Fibroblast of skin of left biceps (primary cell): ENCODE measurements around the gene NEDD4L.
"Not testable (repeated sequence)": the region's sequence is repeated elsewhere in the genome, so short reads cannot be mapped to it uniquely, and the experiment has no call there.

ENCODE experiments used
- DNase-seq, 2 experiments: peaks; one replicate each; pipeline ENCODE4 v3.0.0-alpha.2; 2013; ENCODE audit warnings: low read depth in 2 of 2

NEDD4L gene

DNA sequence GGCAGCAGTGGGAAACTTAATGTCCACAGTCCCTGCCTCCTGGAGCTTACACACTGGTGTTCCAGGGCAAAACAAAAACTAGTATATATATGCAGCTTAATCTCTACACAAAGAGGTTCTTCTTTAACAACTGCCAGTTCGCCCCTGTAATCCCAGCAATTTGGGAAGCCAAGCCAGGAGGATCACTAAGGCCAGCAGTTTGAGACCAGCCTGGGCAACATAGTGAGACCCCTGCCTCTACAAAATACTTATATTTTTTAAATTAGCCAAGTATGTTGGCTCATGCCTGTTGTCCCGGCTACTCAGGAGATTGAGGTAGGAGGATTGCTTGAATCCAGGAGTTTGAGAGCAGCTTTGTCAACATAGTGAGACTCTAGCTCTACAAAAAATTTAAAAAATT, 17.2 kb upstream of the NEDD4L start:
- DNase-seq = no peak

- no peak for DNase-seq
These were observed 16.7 kb upstream of the NEDD4L start for GRCh38 chr18:58027341-58027740.

- no peak for DNase-seq
These were observed 15.8 kb upstream of the NEDD4L start for GRCh38 chr18:58028109-58028784.

DNA sequence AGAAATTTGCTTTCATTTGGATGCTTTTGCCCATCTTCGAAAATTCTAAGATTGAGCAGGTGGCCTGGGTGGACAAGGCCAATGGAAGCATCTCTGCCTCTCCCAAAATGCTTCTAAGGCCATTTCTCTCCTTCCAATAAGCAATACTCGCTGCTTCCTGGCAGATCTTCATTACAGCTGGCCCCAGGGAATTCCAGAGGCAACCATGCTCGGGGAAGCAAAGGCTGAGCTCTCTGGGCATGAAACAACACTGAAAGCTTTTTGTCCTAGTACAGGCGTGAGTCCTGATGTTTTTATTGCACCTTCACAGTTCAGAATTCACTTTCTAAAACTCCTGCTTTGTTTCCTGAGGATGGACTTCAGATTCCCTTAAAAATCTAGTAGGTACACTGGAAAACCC, 11.8 kb upstream of the NEDD4L start:
- no peak for DNase-seq

DNA sequence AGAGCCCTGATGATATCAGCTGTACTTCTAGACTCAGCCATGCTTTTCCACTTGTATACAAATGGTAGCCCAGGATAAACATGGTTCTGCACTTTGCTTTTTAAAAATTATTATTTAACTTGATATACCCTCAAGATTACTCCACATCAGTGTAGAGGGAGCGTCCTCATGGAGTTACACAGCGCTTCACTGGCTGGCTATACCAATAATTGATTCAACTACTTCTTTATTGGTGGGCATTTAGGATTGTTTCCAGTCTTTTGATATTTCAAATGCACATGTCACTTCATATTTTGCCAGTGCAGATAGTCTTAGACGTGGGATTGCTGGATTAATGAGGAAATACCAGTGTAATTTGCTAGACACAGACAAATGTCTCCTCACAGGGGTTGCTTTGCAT, 10.8 kb upstream of the NEDD4L start:
- no peak for DNase-seq

GRCh38 chr18:58034370-58034769, 9.7 kb upstream of the NEDD4L start:
- no peak for DNase-seq

DNA sequence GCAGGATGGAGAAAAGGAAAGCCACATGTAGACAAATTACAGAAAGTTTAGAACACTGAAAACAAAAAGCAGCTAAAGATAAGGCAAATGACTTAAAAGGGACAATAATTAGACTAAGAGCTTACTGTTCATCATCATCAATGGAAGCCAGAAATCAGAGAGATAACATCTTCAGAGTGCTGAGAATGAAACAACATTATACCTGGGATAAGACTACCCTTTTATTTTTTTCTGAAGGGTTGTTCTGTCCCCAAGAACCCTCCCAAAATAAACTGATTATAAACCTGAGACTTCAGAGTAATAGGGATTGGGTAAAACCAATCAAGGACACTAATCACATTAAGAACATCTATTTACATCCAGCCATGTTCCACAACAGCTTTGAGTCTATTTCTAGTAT, 6.9 kb upstream of the NEDD4L start:
- no peak for DNase-seq

DNA sequence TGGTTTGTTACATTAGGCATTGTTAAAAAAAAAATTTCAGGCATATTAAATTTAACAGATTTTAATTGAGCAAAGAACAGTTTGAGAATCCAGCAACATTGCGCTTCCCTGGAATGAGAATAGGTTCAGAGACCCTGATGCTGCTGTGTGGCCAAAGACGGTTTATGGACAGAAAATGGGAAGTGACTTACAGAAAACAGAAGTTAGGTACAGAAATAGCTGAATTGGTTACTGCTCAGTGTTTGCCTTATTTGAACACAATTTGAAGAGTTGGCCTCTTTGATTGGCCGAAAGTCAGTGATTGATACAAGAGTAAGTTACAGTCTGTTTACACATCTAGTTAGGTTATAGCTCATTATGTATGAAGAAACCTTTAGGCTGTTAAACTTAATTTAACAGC, 6.0 kb upstream of the NEDD4L start:
- DNase-seq = no peak

DNA sequence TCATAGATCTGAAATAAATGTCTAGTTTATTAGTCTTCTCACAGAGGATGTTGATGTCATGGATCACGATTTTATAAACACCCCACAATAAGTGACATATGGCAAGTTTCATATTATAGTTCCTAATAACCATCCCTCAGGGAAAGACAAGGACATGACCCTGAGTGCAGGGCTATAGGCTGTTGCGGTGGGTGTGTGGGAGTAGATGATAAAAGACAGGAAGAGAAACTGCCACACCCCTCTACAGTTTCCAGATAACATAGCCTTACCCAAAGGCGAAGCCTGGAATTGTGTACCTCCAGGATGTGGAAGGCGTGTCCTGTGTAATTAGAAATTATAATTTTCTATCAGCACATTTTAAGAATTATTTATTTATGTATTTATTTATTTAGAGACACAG, 2.4 kb upstream of the NEDD4L start:
- no peak for DNase-seq

- no peak for DNase-seq
These were observed 1.1 kb upstream of the NEDD4L start for GRCh38 chr18:58042826-58043490.

DNA sequence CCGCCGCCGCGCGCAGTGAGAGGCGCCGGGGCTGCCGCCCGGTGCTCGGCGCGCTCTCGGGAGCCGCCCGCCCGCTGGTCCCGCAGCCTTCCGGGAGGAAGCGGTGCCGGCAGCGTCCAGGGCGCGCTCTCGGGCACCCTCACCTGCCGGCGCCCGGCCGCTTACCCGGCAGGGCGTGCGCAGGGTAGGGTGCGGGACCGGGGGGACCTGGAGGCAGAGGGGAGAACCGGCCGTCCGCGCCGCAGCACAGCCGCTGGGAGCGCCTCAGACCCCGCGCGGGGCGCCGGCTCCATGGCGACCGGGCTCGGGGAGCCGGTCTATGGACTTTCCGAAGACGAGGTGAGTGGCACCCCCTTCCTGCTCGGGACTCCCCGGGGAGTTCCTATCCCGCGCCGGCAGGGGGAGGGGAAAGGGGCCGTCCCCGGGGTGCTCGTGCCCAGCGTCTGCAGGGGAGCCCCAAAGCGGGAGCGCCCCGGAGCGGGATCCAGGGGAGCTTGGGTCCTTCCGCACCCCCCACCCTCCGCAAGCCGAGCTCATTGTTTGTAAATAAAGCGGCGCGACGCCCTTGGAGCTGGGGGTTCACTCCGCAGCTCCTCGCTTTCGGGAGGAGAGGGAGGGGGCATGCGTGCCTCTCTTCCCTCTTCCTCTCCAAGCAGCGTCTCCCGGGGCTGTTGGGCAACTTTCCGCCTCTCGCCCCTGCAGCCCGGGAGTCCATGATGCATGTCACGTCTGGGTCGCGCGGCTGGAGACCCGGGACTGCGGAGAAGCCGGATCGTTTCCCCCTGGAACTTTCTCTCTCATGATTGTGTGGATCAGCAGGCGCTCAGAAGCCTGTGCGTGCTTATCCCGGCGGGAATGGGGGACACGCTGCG, 580 bp downstream of the NEDD4L start:
- DNase-seq = no peak

DNA sequence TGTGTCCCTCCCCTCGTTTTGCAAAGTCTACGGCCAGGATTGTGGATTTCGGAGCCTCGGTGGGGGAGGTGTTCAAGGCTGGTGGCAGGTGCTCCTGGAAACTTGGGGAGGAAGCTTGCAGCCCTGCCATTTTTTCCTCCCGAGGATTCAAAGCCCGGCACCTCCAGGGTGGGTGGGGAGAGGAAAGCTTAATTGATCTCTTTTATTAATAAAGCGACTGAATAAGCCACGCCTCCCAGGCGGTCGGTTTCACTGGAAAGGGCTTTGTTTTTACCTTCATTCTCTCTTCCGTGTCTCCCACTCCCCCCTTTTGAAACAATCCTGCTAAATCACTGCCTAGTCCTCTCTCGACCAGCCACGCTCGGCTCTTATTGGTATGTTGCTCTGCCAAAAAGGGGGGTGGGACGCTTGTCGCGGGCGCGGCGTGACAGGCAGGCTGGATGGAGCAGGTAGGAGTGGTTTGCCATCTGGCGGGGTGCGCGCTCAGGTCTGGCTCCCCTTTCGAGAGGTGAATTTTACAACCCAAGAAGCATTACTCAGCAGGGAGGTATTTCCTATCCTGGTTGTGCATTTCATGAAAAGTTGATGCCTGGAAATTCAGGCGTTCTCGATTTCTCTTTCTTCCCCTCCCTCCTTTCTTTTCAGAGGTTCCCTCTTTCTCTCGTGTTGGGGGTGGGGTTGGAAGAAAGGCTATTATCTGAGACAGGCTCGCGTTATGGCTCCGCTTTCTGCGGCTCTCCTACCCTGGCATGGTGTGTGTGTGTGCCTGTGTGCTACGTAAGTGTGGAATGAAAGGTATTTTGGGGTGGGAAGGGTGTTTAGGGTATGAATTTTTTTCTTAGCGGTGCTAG, 1.4 kb downstream of the NEDD4L start:
- DNase-seq = no peak

DNA sequence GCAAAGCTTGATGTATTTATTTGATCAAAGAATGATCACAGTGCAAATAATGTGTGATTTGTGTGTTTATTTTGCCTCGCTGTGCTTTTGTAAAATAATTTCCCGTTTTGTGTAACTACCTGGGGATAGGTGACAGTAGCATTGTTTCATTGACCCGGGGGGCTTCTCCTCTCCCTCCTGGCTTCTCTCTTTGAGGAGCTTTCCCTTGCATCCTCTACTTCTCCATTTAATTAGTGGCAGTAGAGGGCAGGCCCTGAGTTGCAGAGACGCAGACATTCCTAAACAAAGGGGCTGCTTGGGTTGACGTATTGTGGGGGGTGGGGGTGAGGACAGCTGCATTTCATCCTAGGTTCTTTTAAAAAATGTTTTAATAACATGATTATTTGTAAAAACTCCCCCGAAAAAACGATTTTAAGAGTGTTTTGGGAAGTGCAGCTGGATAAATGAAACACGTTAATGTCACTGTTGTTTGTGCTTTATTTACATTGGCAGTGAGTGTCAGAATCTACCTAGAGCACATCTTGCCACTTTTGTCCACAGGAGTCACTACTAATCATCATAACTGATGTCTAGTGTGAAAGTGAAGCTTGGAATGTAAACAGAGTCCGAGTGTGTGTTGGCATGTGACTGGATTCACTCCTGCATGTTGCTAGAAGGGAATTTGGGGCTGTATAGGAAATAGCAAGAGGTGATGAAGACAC, 2.2 kb downstream of the NEDD4L start:
- no peak for DNase-seq

DNA sequence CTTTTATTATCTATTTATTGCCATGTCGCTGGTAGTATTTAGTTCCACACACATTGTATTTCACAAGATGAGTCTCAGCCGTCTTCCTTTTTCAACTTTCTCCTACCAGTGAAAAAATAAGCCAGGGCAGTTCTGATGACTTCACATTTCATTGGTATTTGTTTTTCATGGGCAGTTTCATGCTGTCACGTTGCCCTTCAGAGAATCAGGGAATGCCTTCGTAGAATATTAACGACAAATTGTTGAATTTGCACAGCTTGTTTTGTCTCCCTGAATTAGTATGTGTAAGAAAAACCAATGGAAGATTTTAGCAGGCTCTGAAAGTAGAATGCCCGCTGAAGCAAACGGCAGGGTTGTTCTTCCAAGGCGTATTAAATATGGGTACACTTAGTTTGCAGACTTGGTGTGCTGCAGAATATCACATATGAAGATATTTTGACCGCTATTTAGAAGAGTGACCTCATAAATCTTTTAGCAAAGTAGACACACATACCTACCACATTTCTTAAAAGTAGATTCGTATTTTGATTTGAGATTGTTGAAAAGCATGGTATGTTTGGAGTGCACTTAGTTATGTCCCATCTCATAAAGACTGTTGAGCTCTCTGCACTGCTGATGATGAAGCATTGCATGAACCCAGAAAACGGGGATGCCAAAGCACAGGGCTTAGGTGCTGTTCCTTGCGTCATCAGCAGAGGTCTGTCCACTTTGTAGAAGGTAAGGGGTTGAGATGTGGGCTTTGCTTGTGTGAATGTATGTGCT, 2.9 kb downstream of the NEDD4L start:
- no peak for DNase-seq

- no peak for DNase-seq
These were observed 3.5 kb downstream of the NEDD4L start for GRCh38 chr18:58047556-58047882.

- DNase-seq = no peak
These were observed 4.1 kb downstream of the NEDD4L start for GRCh38 chr18:58048081-58048642.

DNA sequence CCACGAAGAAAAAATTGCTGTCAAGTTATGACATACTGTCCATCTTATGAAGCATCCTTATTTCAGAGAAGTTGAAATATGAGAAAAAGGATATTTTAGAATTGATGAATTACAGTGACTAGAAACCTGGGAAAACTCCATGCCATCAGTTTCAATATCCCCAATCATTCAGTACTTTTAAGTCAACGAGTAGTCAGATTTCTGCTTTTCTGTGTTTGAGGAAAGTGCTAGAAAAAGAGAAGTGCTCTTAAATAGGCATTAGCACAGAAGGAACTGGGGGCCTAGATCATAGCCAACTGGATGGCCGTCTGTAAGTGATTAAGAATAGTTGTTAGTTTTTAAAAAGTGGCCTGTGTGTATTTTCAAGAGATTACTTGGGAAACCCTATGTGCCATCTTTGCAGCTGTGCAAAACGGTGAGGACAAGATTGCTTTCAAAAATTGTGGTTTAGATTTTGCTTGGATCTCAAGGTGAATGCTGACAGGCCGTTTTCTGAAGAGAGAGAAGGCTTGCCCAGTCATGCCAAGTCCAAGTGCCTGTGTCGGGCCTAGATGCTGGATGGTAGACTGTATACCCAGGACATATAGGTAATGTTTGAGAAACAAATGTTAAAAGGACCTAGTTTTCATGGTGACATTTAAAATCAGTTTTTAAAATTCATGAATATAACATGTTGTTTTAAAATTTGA, 5.1 kb downstream of the NEDD4L start:
- DNase-seq = no peak

DNA sequence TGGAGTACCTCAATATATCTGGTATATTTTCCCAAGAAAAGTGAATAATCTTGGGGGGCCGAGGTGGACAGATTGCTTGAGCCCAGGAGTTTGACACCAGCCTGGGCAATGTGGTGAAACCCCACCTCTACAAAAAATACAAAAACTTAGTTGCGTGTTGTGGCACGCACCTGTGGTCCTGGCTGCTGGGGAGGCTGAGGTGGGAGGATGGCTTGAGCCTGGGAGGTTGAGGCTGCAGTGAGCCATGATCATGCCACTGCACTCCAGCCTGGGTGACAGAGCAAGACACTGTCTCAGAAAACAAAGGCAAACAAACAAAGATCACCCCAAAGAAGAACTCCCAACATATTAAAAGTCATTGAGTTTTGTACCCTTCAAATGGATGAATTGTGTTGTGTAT, 6.9 kb downstream of the NEDD4L start:
- not testable (repeated sequence) for DNase-seq

DNA sequence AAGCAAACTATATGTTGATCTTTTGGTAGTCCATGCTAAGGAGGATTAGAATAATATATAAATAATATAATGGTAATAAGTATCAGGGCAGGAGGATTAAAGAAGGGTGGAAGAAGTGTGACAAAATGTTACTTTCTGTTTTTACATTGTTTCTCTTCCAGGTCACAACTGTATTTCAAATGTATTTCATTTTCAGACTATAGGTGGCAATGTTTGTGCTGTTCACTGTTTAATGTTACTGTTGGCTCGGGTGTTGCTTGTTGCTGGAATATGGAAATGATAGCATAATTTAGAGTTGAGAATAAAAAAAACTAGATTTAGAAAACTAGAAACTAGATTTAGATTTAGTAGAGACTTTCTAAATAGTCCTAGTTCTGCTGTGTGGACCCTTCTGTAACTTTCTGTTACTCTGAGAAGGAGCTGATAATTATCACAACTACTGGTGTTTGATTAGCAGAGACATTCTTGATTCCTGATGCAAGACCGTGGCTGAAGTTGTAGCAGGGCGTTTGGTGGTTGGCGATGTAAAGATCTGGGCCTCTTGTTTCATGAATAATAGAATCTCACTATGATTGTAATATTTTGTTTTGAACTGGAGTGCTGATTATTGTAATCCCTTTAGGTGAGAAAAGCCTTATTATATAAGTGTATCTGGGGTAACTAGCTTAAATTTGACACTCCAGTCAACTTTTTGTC, 7.9 kb downstream of the NEDD4L start:
- no peak for DNase-seq
